ENCODE measurements around the gene ALOX15B.

DNA sequence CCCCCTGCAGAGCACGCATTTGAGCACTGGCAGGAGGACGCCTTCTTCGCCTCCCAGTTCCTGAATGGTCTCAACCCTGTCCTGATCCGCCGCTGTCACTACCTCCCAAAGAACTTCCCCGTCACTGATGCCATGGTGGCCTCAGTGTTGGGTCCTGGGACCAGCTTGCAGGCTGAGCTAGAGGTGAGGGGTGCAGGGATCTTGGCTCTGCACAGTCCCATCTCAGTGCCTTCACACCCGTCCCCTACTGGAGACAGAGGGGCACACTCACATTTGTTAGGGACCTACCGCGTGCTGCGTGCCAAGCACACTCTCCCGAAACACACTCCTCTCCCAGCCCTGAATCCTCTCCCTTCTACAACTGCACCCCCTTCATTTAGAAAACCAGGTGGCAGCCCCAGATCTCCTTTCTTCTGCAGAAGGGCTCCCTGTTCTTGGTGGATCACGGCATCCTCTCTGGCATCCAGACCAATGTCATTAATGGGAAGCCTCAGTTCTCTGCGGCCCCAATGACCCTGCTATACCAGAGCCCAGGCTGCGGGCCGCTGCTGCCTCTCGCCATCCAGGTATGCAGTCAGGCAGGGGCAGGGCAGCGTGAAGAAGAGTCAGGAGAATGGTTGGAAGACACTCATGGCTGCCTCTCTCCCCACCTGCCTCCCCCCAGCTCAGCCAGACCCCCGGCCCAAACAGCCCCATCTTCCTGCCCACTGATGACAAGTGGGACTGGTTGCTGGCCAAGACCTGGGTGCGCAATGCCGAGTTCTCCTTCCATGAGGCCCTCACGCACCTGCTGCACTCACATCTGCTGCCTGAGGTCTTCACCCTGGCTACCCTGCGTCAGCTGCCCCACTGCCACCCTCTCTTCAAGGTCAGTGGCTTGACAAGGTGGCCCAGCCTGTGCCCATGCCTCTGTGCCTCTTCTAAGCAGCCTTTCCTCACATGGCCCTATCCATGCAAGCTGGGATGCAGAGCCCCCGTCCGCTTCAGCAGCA lies 6.3 kb downstream of the ALOX15B start:
- TF ChIP-seq, protein P1, sequence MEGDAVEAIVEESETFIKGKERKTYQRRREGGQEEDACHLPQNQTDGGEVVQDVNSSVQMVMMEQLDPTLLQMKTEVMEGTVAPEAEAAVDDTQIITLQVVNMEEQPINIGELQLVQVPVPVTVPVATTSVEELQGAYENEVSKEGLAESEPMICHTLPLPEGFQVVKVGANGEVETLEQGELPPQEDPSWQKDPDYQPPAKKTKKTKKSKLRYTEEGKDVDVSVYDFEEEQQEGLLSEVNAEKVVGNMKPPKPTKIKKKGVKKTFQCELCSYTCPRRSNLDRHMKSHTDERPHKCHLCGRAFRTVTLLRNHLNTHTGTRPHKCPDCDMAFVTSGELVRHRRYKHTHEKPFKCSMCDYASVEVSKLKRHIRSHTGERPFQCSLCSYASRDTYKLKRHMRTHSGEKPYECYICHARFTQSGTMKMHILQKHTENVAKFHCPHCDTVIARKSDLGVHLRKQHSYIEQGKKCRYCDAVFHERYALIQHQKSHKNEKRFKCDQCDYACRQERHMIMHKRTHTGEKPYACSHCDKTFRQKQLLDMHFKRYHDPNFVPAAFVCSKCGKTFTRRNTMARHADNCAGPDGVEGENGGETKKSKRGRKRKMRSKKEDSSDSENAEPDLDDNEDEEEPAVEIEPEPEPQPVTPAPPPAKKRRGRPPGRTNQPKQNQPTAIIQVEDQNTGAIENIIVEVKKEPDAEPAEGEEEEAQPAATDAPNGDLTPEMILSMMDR (IDR thresholded peaks at IDR 0.05): no peak
- TF ChIP-seq EZH2 (IDR thresholded peaks at IDR 0.05) (no peak), EZH2phosphoT487 (IDR thresholded peaks at IDR 0.05) (no peak)
